Measurements from ENCODE around the gene PYGB. TPM values are rescaled to one million over a fixed set of nuclear protein-coding genes. Genes with fewer than 3 reads are reported as not detected.
"Not testable (repeated sequence)": the region's sequence is repeated elsewhere in the genome, so short reads cannot be mapped to it uniquely, and the experiment has no call there.

PYGB gene
- total RNA-seq, 1 experiment from 2014 or later, result 188 TPM

- Histone ChIP-seq H3K4me1 (ENCODE audit: low read length) (peaks cover 15% of the 10 kb centered on the region), H3K9me3 (ENCODE audit: low read length) (no peaks in the 10 kb centered on the region), H3K79me2 (ENCODE audit: low read length) (peaks cover 84% of the 10 kb centered on the region), H3K27ac (ENCODE audit: low read length) (no peak overlapping the region), H3K27me3 (ENCODE audit: low read length) (no peaks in the 10 kb centered on the region), H3K9ac (ENCODE audit: low read length) (no peak overlapping the region), H3K4me2 (ENCODE audit: low read depth, low read length, poor library complexity, severe bottlenecking) (no peak overlapping the region), H4K20me1 (ENCODE audit: insufficient read depth, low read depth, low read length) (peaks cover 54% of the 10 kb centered on the region), H3K9me2 (replicated peaks; ENCODE audit: insufficient read depth, low read length) (no peaks in the 10 kb centered on the region), H3K36me3 (ENCODE audit: insufficient read depth, low read length) (peaks cover 65% of the 10 kb centered on the region), H3K4me3 (ENCODE audit: low read length) (no peak overlapping the region), H2AFZ (ENCODE audit: low read length) (no peak overlapping the region)
- DNase-seq, result no peak
These were observed 10.0 kb downstream of the PYGB start for GRCh38 chr20:25257756-25258475.

- Histone ChIP-seq H3K9me3 (ENCODE audit: low read length) (no peaks in the 10 kb centered on the region), H3K4me2 (ENCODE audit: low read depth, low read length, poor library complexity, severe bottlenecking) (no peak overlapping the region), H3K27me3 (ENCODE audit: low read length) (no peaks in the 10 kb centered on the region), H3K9ac (ENCODE audit: low read length) (no peak overlapping the region), H3K36me3 (ENCODE audit: insufficient read depth, low read length) (peaks cover 61% of the 10 kb centered on the region), H2AFZ (ENCODE audit: low read length) (no peak overlapping the region), H3K4me1 (ENCODE audit: low read length) (peaks cover 12% of the 10 kb centered on the region), H4K20me1 (ENCODE audit: insufficient read depth, low read depth, low read length) (peaks cover 50% of the 10 kb centered on the region), H3K9me2 (replicated peaks; ENCODE audit: insufficient read depth, low read length) (no peaks in the 10 kb centered on the region), H3K79me2 (ENCODE audit: low read length) (peaks cover 83% of the 10 kb centered on the region), H3K4me3 (ENCODE audit: low read length) (no peak overlapping the region), H3K27ac (ENCODE audit: low read length) (no peak overlapping the region)
- DNase-seq, result no peak
These were observed 10.6 kb downstream of the PYGB start for GRCh38 chr20:25258476-25258805.

GRCh38 chr20:25258828-25259227, 10.9 kb downstream of the PYGB start:
- no peak for DNase-seq
- H2AFZ ChIP-seq (ENCODE audit: low read length), result no peak overlapping the region
- H3K27me3 ChIP-seq (ENCODE audit: low read length), result no peaks in the 10 kb centered on the region
- peaks cover 50% of the 10 kb centered on the region for H4K20me1 ChIP-seq (ENCODE audit: insufficient read depth, low read depth, low read length)
- H3K79me2 ChIP-seq (ENCODE audit: low read length), result peaks cover 80% of the 10 kb centered on the region
- no peak overlapping the region for H3K4me3 ChIP-seq (ENCODE audit: low read length)
- H3K4me1 ChIP-seq (ENCODE audit: low read length), result peaks cover 8% of the 10 kb centered on the region
- peaks cover 61% of the 10 kb centered on the region for H3K36me3 ChIP-seq (ENCODE audit: insufficient read depth, low read length)
- no peak overlapping the region for H3K27ac ChIP-seq (ENCODE audit: low read length)
- no peaks in the 10 kb centered on the region for H3K9me3 ChIP-seq (ENCODE audit: low read length)
- H3K9me2 ChIP-seq (replicated peaks; ENCODE audit: insufficient read depth, low read length), result no peaks in the 10 kb centered on the region
- no peak overlapping the region for H3K4me2 ChIP-seq (ENCODE audit: low read depth, low read length, poor library complexity, severe bottlenecking)
- no peak overlapping the region for H3K9ac ChIP-seq (ENCODE audit: low read length)

- H3K36me3 ChIP-seq (ENCODE audit: insufficient read depth, low read length), result peaks cover 60% of the 10 kb centered on the region
- no peak for DNase-seq
- H3K9ac ChIP-seq (ENCODE audit: low read length), result no peak overlapping the region
- H3K9me3 ChIP-seq (ENCODE audit: low read length), result no peaks in the 10 kb centered on the region
- no peaks in the 10 kb centered on the region for H3K27me3 ChIP-seq (ENCODE audit: low read length)
- H3K9me2 ChIP-seq (replicated peaks; ENCODE audit: insufficient read depth, low read length), result no peaks in the 10 kb centered on the region
- H3K4me2 ChIP-seq (ENCODE audit: low read depth, low read length, poor library complexity, severe bottlenecking), result no peak overlapping the region
- H4K20me1 ChIP-seq (ENCODE audit: insufficient read depth, low read depth, low read length), result peaks cover 49% of the 10 kb centered on the region
- H3K79me2 ChIP-seq (ENCODE audit: low read length), result peaks cover 75% of the 10 kb centered on the region
- no peak overlapping the region for H3K4me3 ChIP-seq (ENCODE audit: low read length)
- H2AFZ ChIP-seq (ENCODE audit: low read length), result no peak overlapping the region
- H3K4me1 ChIP-seq (ENCODE audit: low read length), result peaks cover 7% of the 10 kb centered on the region
- no peak overlapping the region for H3K27ac ChIP-seq (ENCODE audit: low read length)
These were observed 11.5 kb downstream of the PYGB start for GRCh38 chr20:25259358-25259757.

GRCh38 chr20:25259788-25260254, 11.9 kb downstream of the PYGB start:
- H3K4me2 ChIP-seq (ENCODE audit: low read depth, low read length, poor library complexity, severe bottlenecking), result no peak overlapping the region
- H3K9me3 ChIP-seq (ENCODE audit: low read length), result no peaks in the 10 kb centered on the region
- H3K4me3 ChIP-seq (ENCODE audit: low read length), result no peak overlapping the region
- no peak for DNase-seq
- no peaks in the 10 kb centered on the region for H3K27me3 ChIP-seq (ENCODE audit: low read length)
- no peak overlapping the region for H2AFZ ChIP-seq (ENCODE audit: low read length)
- H3K27ac ChIP-seq (ENCODE audit: low read length), result no peak overlapping the region
- peaks cover 73% of the 10 kb centered on the region for H3K79me2 ChIP-seq (ENCODE audit: low read length)
- H3K4me1 ChIP-seq (ENCODE audit: low read length), result peaks cover 2% of the 10 kb centered on the region
- peaks cover 44% of the 10 kb centered on the region for H4K20me1 ChIP-seq (ENCODE audit: insufficient read depth, low read depth, low read length)
- no peak overlapping the region for H3K9ac ChIP-seq (ENCODE audit: low read length)
- no peaks in the 10 kb centered on the region for H3K9me2 ChIP-seq (replicated peaks; ENCODE audit: insufficient read depth, low read length)
- H3K36me3 ChIP-seq (ENCODE audit: insufficient read depth, low read length), result peaks cover 55% of the 10 kb centered on the region

GRCh38 chr20:25260770-25261437, 13.0 kb downstream of the PYGB start:
- not testable (repeated sequence) for DNase-seq; H3K27ac ChIP-seq (ENCODE audit: low read length)

GRCh38 chr20:25269057-25269832, 21.4 kb downstream of the PYGB start:
- no peak for DNase-seq

More at GRCh38 chr20:25260770-25261437, 13.0 kb downstream of the PYGB start:
- H3K9me3 ChIP-seq (ENCODE audit: low read length); H3K4me2 ChIP-seq (ENCODE audit: low read depth, low read length, poor library complexity, severe bottlenecking); H3K9me2 ChIP-seq (replicated peaks; ENCODE audit: insufficient read depth, low read length); H3K27me3 ChIP-seq (ENCODE audit: low read length); H3K9ac ChIP-seq (ENCODE audit: low read length); H3K4me1 ChIP-seq (ENCODE audit: low read length); H2AFZ ChIP-seq (ENCODE audit: low read length); H3K4me3 ChIP-seq (ENCODE audit: low read length): not testable (repeated sequence)
- H3K79me2 ChIP-seq (ENCODE audit: low read length), result peaks cover 72% of the 10 kb centered on the region
- peaks cover 36% of the 10 kb centered on the region for H4K20me1 ChIP-seq (ENCODE audit: insufficient read depth, low read depth, low read length)
- peaks cover 49% of the 10 kb centered on the region for H3K36me3 ChIP-seq (ENCODE audit: insufficient read depth, low read length)

GRCh38 chr20:25269833-25270170, 21.9 kb downstream of the PYGB start:
- Histone ChIP-seq H3K9ac (ENCODE audit: low read length) (no peak overlapping the region), H3K4me1 (ENCODE audit: low read length) (peaks cover 3% of the 10 kb centered on the region; the same call in 1 of the 2 replicates), H4K20me1 (ENCODE audit: insufficient read depth, low read depth, low read length) (peaks cover 36% of the 10 kb centered on the region), H3K36me3 (ENCODE audit: insufficient read depth, low read length) (peaks cover 58% of the 10 kb centered on the region), H3K9me3 (ENCODE audit: low read length) (no peaks in the 10 kb centered on the region), H3K79me2 (ENCODE audit: low read length) (peaks cover 73% of the 10 kb centered on the region), H3K4me2 (ENCODE audit: low read depth, low read length, poor library complexity, severe bottlenecking) (no peak overlapping the region), H3K4me3 (ENCODE audit: low read length) (no peak overlapping the region), H3K9me2 (replicated peaks; ENCODE audit: insufficient read depth, low read length) (no peaks in the 10 kb centered on the region), H3K27ac (ENCODE audit: low read length) (no peak overlapping the region), H2AFZ (ENCODE audit: low read length) (no peak overlapping the region), H3K27me3 (ENCODE audit: low read length) (no peaks in the 10 kb centered on the region)
- no peak for DNase-seq

More at GRCh38 chr20:25269057-25269832, 21.4 kb downstream of the PYGB start:
- Histone ChIP-seq H3K4me2 (ENCODE audit: low read depth, low read length, poor library complexity, severe bottlenecking) (no peak overlapping the region), H3K9ac (ENCODE audit: low read length) (no peak overlapping the region), H4K20me1 (ENCODE audit: insufficient read depth, low read depth, low read length) (peaks cover 30% of the 10 kb centered on the region), H3K9me3 (ENCODE audit: low read length) (no peaks in the 10 kb centered on the region), H3K27ac (ENCODE audit: low read length) (no peak overlapping the region), H3K4me1 (ENCODE audit: low read length) (peaks cover 3% of the 10 kb centered on the region; the same call in 1 of the 2 replicates), H2AFZ (ENCODE audit: low read length) (no peak overlapping the region), H3K9me2 (replicated peaks; ENCODE audit: insufficient read depth, low read length) (no peaks in the 10 kb centered on the region), H3K4me3 (ENCODE audit: low read length) (no peak overlapping the region), H3K36me3 (ENCODE audit: insufficient read depth, low read length) (peaks cover 53% of the 10 kb centered on the region), H3K79me2 (ENCODE audit: low read length) (peaks cover 73% of the 10 kb centered on the region), H3K27me3 (ENCODE audit: low read length) (no peaks in the 10 kb centered on the region)
